ENCODE results near the gene SLC9A9.

GRCh38 chr3:143629726-143630125, 218.5 kb downstream of the SLC9A9 start:
- no peak for TF ChIP-seq CTCF (IDR thresholded peaks at IDR 0.05)
- no peak for TF ChIP-seq POLR2A (IDR thresholded peaks at IDR 0.05)
- no peak for TF ChIP-seq EP300 (IDR thresholded peaks at IDR 0.05)
- no peak for TF ChIP-seq POLR2AphosphoS5 (IDR thresholded peaks at IDR 0.05)

Data from gastroesophageal sphincter (tissue), 3 donors.